Esophagus muscularis mucosa (tissue), 3 donors: ENCODE results near the gene HSPB1.

ENCODE experiments used
- POLR2AphosphoS5 ChIP-seq, 2 donors: sonication (generic); formaldehyde crosslinking; IDR thresholded peaks; one replicate each; pipeline ENCODE4 v1.6.1; 2017; ENCODE audit warnings: antibody characterized with exemption in 2 of 2
- TF ChIP-seq, protein P1 (sequence below), 3 experiments: fragments of 200-600 bp in 2 of 3; fragments of 450-650 bp in 1 of 3; sonication (generic) in 2 of 3; IDR thresholded peaks; one replicate each; pipeline ENCODE4 v1.5.1; 2017 to 2019; ENCODE audit warnings: antibody characterized with exemption in 3 of 3, mild to moderate bottlenecking in 2 of 3, moderate library complexity in 1 of 3

DNA sequence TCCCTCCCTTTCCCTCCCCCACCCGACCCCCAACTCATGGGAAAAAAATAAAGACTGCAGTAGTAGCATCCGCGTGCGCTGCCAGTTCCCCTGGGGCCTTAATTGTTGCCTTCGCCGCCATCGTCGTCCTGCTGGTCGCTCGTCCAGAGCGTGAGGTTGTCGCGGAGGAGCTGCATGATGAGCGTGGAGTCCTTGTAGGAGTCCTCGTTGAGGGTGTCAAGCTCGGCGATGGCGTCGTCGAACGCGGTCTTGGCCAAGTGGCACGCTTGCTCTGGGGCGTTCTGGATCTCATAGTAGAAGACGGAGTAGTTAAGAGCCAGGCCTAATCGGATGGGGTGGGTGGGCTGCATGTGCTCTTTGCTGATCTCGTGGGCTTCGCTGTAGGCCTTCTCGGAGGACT is 27.0 kb downstream of the HSPB1 start:
- TF ChIP-seq, protein P1, sequence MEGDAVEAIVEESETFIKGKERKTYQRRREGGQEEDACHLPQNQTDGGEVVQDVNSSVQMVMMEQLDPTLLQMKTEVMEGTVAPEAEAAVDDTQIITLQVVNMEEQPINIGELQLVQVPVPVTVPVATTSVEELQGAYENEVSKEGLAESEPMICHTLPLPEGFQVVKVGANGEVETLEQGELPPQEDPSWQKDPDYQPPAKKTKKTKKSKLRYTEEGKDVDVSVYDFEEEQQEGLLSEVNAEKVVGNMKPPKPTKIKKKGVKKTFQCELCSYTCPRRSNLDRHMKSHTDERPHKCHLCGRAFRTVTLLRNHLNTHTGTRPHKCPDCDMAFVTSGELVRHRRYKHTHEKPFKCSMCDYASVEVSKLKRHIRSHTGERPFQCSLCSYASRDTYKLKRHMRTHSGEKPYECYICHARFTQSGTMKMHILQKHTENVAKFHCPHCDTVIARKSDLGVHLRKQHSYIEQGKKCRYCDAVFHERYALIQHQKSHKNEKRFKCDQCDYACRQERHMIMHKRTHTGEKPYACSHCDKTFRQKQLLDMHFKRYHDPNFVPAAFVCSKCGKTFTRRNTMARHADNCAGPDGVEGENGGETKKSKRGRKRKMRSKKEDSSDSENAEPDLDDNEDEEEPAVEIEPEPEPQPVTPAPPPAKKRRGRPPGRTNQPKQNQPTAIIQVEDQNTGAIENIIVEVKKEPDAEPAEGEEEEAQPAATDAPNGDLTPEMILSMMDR (IDR thresholded peaks at IDR 0.05), result no peak
- no peak for TF ChIP-seq POLR2AphosphoS5 (IDR thresholded peaks at IDR 0.05)
